HPDE6-E6E7 (cell line): ENCODE data around the gene SLC28A1.
"Not testable (repeated sequence)": the region's sequence is repeated elsewhere in the genome, so short reads cannot be mapped to it uniquely, and the experiment has no call there.

Source experiments
- DNase-seq: peaks from one replicate; pipeline ENCODE4 v3.0.0; 2011; ENCODE audit warnings: missing footprints; ENCODE audit errors: extremely low spot score

The SLC28A1 gene

GRCh38 chr15:84970843-84971242 lies 86.4 kb downstream of the SLC28A1 start:
- no peak for DNase-seq

- DNase-seq: no peak
Measured at GRCh38 chr15:84973492-84974460, 89.3 kb downstream of the SLC28A1 start.

- DNase-seq: no peak
Measured at GRCh38 chr15:84975871-84976351, 91.4 kb downstream of the SLC28A1 start.

- DNase-seq: no peak
Measured at GRCh38 chr15:84976746-84977345, 92.4 kb downstream of the SLC28A1 start.

GRCh38 chr15:84979651-84980050 lies 95.2 kb downstream of the SLC28A1 start:
- no peak for DNase-seq

- peak; percentile 72 for DNase-seq
Measured at GRCh38 chr15:84980196-84981053, 96.0 kb downstream of the SLC28A1 start.

GRCh38 chr15:84981054-84981710 lies 96.7 kb downstream of the SLC28A1 start:
- DNase-seq: peak; percentile 98

GRCh38 chr15:84981711-84982300 lies 97.3 kb downstream of the SLC28A1 start, which contains the start of gene PDE8A:
PDE8A (plus strand) TSS chr15:84981856; CDS start chr15:84982163, 307 bp downstream.
- no peak for DNase-seq

- no peak for DNase-seq
Measured at GRCh38 chr15:84982301-84982920, 97.9 kb downstream of the SLC28A1 start.

- no peak for DNase-seq
Measured at GRCh38 chr15:84983294-84983693, 98.8 kb downstream of the SLC28A1 start.

- no peak for DNase-seq
Measured at GRCh38 chr15:84983711-84984110, 99.2 kb downstream of the SLC28A1 start.

GRCh38 chr15:84985158-84985557 lies 100.7 kb downstream of the SLC28A1 start:
- DNase-seq: no peak

GRCh38 chr15:84987351-84987750 lies 102.9 kb downstream of the SLC28A1 start:
- DNase-seq: not testable (repeated sequence)

GRCh38 chr15:84987949-84988624 lies 103.6 kb downstream of the SLC28A1 start:
- DNase-seq: no peak

GRCh38 chr15:84988909-84989644 lies 104.6 kb downstream of the SLC28A1 start:
- no peak for DNase-seq

- DNase-seq: no peak
Measured at GRCh38 chr15:84990507-84990906, 106.0 kb downstream of the SLC28A1 start.

- no peak for DNase-seq
Measured at GRCh38 chr15:84991014-84991712, 106.7 kb downstream of the SLC28A1 start.

- DNase-seq: peak; percentile 86
Measured at GRCh38 chr15:84992157-84992944, 107.9 kb downstream of the SLC28A1 start.
